Urothelium cell line (cell line): ENCODE results near the gene GGT7.
"Not testable (repeated sequence)": the region's sequence is repeated elsewhere in the genome, so short reads cannot be mapped to it uniquely, and the experiment has no call there.

ENCODE experiments used
- DNase-seq: peaks from one replicate; pipeline ENCODE4 v3.0.0; 2011; ENCODE audit warnings: low spot score, mixed read lengths
- FAIRE-seq: peaks from 2 replicates; lab custom pipeline; 2011; peaks lifted over from hg19 to GRCh38; lab: Jason Lieb, UNC

The GGT7 gene, protein sequence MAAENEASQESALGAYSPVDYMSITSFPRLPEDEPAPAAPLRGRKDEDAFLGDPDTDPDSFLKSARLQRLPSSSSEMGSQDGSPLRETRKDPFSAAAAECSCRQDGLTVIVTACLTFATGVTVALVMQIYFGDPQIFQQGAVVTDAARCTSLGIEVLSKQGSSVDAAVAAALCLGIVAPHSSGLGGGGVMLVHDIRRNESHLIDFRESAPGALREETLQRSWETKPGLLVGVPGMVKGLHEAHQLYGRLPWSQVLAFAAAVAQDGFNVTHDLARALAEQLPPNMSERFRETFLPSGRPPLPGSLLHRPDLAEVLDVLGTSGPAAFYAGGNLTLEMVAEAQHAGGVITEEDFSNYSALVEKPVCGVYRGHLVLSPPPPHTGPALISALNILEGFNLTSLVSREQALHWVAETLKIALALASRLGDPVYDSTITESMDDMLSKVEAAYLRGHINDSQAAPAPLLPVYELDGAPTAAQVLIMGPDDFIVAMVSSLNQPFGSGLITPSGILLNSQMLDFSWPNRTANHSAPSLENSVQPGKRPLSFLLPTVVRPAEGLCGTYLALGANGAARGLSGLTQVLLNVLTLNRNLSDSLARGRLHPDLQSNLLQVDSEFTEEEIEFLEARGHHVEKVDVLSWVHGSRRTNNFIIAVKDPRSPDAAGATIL

GRCh38 chr20:34872622-34873224 lies at the start of gene GGT7:
Gene GGT7, minus strand, starts transcription at chr20:34872856. Its CDS starts 41 bp downstream, at chr20:34872815.
- DNase-seq (peak; percentile 96), FAIRE-seq (peak; percentile 87)

DNA sequence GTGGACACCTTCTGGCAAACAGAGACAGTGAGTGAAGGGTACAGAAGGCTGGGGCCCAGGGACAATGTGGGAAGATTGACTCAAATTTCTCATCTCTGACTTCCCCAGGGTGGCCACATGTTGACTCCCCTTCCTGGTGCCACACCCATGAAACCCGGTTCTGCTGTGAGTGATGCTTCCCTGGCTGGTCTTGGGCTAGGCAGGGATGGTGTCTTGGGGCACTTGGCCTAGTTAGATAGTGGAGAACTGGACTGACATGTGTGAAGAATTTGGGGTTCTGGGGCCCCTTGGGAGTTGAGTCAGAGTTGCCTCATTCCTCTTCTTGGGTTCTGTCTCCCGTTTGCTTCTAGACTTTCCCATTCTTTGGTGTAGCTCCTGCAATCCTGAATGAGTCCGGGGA lies 48.8 kb upstream of the GGT7 start:
- DNase-seq = no peak
- FAIRE-seq = no peak

DNA sequence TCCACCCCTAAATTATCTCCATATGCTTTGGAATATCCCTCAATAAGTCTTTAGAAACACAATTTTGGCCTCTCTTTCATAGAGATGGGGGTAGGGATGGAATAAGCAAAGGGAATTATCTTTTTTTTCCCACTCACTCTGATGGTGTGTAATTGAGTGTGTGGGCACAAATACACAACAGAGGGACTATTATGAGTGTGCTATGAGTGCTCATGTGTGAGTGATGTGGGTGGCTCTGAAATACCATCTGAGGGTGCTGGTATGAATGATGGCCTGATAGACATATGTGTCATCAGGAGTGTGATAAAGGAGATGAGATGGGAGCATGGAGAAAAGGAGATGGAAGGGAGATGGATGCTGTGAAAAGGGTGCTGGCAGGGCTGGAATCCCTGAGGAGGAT lies 47.4 kb upstream of the GGT7 start:
- no peak for FAIRE-seq
- no peak for DNase-seq

- FAIRE-seq (no peak), DNase-seq (no peak)
Measured at GRCh38 chr20:34916774-34917354, 44.2 kb upstream of the GGT7 start.

DNA sequence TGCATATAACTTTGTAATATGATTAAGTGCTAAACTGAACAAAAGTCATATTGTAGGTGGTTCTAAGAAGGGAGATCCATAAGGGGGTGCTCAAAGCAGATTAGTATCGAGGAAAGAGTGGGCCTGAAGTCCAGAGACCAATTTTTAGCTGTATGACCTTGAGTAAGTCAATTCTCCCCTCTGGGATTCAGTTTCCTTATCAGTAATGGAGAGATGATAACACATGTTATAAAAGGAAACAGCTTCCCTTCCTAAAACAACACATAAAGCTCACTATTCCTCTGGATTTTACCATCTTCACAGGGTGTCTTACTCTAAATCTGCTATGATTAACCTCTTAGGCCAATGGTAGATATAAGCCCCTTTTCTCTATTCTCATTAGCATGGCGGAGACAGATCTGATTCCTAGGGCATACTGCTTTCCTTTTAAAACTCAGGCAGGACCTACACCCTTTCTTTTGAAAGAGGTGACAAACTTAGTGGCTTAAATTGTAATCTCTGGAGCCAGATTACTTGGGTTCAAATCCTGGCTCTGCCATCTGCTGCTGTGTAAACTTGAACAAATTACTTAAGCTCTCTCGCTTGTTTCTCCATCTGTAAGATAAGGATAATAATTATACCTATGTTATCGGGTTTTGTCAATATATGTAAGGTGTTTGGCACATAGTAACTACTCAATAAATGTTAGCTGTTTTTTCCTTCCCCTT lies 43.2 kb upstream of the GGT7 start:
- DNase-seq = no peak
- FAIRE-seq = no peak

DNA sequence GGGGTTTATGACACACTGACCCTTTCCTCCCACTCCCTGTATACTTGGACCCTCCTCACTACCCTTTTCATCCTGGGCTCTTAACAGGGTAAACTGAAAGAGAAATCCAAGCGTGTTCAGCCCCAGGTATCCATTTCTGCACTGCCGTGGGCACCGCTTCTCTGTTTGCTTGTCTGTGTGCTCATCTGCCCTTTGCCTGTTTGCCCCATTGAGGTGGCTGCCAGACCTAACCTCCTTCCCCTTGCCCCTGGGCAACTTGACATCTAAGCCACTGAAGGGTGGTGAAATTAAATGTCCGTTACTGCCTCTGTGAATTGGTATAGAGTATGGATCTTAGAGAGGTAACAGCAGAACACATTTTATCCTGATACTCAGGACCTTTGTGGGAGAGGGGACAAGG lies 42.5 kb upstream of the GGT7 start:
- FAIRE-seq = no peak

DNA sequence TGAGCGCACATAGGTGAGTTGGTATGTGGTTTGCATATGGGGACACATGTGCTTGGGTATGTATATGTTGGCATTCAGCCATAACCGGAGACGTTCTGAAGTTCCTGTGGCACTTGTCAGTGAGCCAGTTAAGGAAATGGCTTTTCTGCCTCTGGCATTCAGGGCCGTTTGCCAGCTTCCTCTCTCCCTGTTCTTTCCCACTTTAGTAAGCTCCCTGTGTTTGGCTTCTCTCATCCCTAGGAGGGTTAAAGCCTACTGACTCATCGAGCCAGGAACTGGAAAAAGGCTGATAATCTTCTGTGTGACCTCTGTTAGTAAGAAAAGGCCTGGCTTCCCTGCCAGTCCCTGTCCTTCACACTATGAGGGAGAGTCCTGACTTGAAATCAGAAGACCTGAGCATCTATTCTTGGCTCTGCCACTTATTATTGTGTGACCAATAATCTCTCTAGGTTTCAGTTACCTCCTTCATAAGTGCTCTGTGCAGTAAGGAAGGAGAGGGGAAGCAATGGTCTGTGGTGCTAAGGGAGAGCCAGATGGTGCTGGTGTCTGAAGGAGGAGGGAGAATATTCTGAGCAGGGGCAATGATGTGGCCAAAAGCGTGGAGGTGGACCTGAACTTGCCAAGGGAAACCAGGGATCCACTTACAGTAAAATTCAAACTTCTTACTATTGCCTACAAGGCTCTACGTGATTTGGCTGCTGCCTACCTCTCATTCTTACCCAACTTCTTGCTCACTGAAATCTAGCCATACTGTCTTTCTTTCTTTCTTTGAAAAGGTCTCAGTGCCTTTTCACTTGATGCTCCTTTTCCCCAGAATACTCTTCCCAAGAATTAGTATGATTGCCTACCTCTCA lies 35.2 kb upstream of the GGT7 start:
- FAIRE-seq = no peak
- peak; percentile 85 for DNase-seq

More for the DNA sequence above, 42.5 kb upstream of the GGT7 start:
- no peak for DNase-seq

DNA sequence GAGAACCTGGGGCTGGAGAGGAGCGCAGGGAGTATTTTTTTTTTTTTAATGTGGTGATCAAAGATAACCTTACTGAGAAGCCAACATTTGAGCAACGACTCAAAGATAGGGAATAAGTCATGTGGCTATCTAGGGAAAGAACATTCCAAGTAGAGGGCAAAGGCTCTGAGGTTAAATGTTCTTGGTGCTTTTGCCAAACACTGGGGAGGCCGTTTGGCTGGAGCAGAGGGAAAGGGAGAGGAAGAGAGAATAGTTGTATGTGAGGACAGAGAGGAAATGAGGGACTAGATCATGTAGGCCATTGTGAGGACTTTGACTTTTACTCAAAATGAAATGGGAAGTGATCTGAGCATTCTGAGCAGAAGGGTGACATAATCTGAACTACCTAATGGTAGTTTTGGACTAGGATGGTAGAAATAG lies 31.6 kb upstream of the GGT7 start:
- DNase-seq (no peak), FAIRE-seq (no peak)

DNA sequence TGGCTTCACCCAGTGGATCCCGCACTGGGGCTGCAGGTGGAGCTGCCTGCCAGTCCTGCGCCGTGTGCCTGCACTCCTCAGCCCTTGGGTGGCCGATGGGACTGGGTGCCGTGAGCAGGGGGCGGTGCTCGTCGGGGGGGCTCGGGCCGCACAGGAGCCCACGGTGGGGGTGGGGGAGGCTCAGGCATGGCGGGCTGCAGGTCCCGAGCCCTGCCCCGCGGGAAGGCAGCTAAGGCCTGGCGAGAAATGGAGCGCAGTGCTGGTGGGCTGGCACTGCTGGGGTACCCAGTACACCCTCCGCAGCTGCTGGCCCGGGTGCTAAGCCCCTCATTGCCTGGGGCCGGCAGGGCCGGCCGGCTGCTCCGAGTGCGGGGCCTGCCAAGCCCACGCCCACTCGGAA lies 26.1 kb upstream of the GGT7 start:
- not testable (repeated sequence) for FAIRE-seq, DNase-seq

- not testable (repeated sequence) for DNase-seq, FAIRE-seq
Measured at GRCh38 chr20:34898129-34898528, 25.5 kb upstream of the GGT7 start.

- DNase-seq (no peak), FAIRE-seq (no peak)
Measured at GRCh38 chr20:34896086-34896621, 23.5 kb upstream of the GGT7 start.

GRCh38 chr20:34895465-34895864 lies 22.8 kb upstream of the GGT7 start:
- FAIRE-seq (no peak), DNase-seq (no peak)

GRCh38 chr20:34894723-34895122 lies 22.1 kb upstream of the GGT7 start:
- no peak for FAIRE-seq
- no peak for DNase-seq

DNA sequence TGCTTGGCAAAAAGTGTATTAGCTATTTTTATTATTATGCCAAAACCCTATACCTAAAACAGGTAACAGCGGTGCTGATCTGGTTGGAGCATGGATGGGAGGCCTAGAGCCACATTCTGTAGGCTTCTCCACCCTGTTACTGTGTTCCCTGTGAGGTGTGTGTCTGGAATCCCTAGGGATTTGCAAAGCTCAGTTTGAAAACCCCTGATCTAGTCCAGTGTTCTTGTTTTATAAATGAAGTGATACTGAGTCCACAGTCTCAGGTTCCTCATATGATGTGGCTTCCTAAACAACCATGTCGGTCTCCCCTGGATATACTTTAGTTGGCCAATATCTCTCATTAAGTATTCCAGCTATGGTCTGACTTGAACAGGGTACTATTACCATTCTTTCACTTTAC lies 20.0 kb upstream of the GGT7 start:
- no peak for DNase-seq
- FAIRE-seq = no peak

DNA sequence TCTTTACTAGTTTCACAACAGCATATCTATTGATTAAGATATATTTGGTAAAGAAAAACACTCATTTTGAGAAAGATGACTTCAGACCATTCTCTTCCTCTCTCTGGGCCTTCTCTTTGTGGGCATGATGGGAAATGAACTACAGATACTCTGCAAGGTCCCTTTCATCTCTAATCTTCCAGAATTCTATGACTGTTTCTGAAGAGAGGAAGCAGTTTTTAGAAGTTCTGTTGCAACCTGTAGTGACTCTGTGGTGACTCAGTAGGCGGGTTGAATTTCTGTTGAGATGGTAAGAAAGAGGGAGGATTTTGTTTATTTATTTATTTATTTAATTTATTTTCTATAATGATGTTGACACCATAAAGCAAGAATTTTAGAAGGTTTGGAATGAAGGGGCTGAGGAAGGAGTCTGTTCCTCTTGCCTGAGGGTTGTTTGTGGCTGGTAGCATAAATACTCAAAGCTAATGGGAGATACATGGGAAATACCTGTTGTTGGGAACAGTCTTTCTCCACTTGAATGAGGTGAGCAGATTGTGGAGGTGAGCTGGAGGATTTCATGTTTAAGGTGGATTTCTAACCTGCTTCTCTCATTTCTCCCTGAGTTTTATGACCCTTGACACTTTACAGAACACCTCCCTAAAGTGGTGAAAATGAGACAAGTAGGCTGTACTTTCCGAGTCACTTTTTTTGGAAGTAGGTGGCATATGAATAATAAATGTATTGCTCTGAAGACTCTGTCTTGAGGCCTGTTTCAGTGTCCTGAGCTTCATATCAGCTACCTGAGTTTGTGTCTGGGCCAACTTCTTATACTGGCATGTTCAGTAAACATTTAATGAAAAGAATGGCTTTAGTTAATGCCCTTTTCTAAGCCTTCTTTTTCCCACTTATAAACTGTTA lies 18.8 kb upstream of the GGT7 start:
- FAIRE-seq (no peak), DNase-seq (no peak)

DNA sequence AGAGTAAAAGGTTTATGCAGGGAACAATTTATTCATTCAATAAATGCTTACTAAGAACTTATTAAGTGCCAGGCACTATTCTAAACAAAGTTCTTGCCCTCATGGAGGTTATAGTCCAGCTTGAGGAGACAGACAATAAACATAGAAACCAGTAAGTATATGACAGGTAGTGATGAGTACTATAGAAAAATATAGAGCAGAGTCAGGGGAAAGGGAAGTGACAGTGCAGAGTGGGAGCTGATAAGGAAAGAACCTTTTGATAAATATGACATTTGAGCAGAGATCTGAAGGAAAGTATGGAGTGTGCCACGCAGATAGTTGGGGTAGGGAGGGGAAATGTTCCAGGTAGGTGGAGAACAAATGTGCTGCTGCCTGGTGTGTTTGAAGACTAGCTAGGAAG lies 15.8 kb upstream of the GGT7 start:
- FAIRE-seq (no peak), DNase-seq (no peak)

DNA sequence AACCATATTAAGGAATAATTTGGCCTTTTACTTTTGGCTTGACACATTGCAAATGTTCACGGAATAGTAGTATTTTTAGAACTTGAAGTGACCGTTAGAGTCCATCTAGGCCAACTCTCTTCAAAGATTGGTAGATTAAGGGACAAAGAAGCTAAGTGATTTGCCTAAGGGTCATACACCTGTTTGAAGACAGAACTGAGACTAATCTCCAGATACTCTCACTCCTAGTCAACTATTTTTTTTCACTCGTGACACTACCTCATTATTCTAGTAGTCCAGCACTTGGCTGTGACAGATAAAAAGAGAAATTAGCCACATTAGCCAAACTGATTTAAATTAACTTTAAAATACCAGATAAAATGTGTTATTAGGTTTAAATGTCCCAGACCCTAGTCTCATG lies 14.4 kb upstream of the GGT7 start:
- no peak for FAIRE-seq
- DNase-seq = no peak

DNA sequence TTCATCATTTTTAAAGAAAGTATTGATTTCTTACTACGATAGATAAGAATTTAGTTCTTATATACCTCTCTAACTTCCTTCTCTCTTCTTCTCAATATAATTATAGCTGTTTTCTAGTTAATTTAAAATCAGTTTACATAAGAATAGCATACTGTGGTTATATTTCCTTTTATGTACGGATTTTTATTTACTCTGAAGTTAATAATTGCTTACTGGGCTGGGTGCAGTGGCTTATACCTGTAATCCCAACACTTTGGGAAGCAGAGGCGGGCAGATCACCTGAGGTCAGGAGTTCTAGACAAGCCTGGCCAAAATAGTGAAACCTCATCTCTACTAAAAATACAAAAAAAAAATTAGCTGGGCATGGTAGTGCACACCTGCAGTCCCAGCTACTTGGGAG lies 13.5 kb upstream of the GGT7 start:
- FAIRE-seq (no peak), DNase-seq (no peak)

DNA sequence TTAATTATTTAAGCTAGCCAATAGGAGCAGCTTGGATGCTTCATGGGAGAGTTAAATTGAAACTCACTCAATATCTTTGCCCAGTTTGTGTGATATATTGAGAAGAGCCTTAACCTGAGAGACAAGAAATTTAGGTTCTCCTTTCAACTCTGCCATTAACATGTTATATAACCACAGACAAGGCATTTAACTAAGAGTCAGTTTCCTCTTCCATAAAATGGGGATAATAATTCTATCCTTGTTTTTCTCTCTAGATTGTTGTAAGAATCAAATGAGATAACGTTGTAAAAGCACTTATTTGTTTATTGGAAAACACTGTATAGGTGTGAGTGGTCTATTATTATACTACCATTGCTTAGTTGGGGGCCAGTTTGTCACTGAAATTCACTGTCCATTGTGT lies 11.6 kb upstream of the GGT7 start:
- FAIRE-seq (no peak), DNase-seq (no peak)
